ENCODE data around the gene JCAD.

JCAD gene

GRCh38 chr10:30046476-30046875, 12.9 kb downstream of the JCAD start:
- TF ChIP-seq ZNF274 (IDR thresholded peaks at IDR 0.05; ENCODE audit: low read depth, low read length): no peak
- no peak overlapping the region for H3K4me3 ChIP-seq (ENCODE audit: low read length)

- TF ChIP-seq ZNF274 (IDR thresholded peaks at IDR 0.05; ENCODE audit: low read depth, low read length): no peak
- H3K4me3 ChIP-seq (ENCODE audit: low read length): no peak overlapping the region
Measured at GRCh38 chr10:30045961-30046360, 13.4 kb downstream of the JCAD start.

GRCh38 chr10:30043476-30044270, 15.7 kb downstream of the JCAD start:
- TF ChIP-seq ZNF274 (IDR thresholded peaks at IDR 0.05; ENCODE audit: low read depth, low read length): no peak
- no peak overlapping the region for H3K4me3 ChIP-seq (ENCODE audit: low read length)

GRCh38 chr10:30042820-30043219, 16.6 kb downstream of the JCAD start:
- no peak overlapping the region for H3K4me3 ChIP-seq (ENCODE audit: low read length)
- no peak for TF ChIP-seq ZNF274 (IDR thresholded peaks at IDR 0.05; ENCODE audit: low read depth, low read length)

- no peak overlapping the region for H3K4me3 ChIP-seq (ENCODE audit: low read length)
- TF ChIP-seq ZNF274 (IDR thresholded peaks at IDR 0.05; ENCODE audit: low read depth, low read length): no peak
Measured at GRCh38 chr10:30041196-30042105, 17.9 kb downstream of the JCAD start.

GRCh38 chr10:30040597-30040996, 18.8 kb downstream of the JCAD start:
- H3K4me3 ChIP-seq (ENCODE audit: low read length): no peak overlapping the region
- no peak for TF ChIP-seq ZNF274 (IDR thresholded peaks at IDR 0.05; ENCODE audit: low read depth, low read length)

GRCh38 chr10:30039988-30040387, 19.4 kb downstream of the JCAD start:
- TF ChIP-seq ZNF274 (IDR thresholded peaks at IDR 0.05; ENCODE audit: low read depth, low read length): no peak
- no peak overlapping the region for H3K4me3 ChIP-seq (ENCODE audit: low read length)

GRCh38 chr10:30039567-30039966, 19.8 kb downstream of the JCAD start:
- no peak overlapping the region for H3K4me3 ChIP-seq (ENCODE audit: low read length)
- TF ChIP-seq ZNF274 (IDR thresholded peaks at IDR 0.05; ENCODE audit: low read depth, low read length): no peak

GRCh38 chr10:30038781-30039536, 20.4 kb downstream of the JCAD start:
- no peak for TF ChIP-seq ZNF274 (IDR thresholded peaks at IDR 0.05; ENCODE audit: low read depth, low read length)
- H3K4me3 ChIP-seq (ENCODE audit: low read length): no peak overlapping the region

- H3K4me3 ChIP-seq (ENCODE audit: low read length): no peak overlapping the region
- TF ChIP-seq ZNF274 (IDR thresholded peaks at IDR 0.05; ENCODE audit: low read depth, low read length): no peak
Measured at GRCh38 chr10:30037620-30038336, 21.6 kb downstream of the JCAD start.

GRCh38 chr10:30036811-30037210, 22.6 kb downstream of the JCAD start:
- H3K4me3 ChIP-seq (ENCODE audit: low read length): no peak overlapping the region
- TF ChIP-seq ZNF274 (IDR thresholded peaks at IDR 0.05; ENCODE audit: low read depth, low read length): no peak

- TF ChIP-seq ZNF274 (IDR thresholded peaks at IDR 0.05; ENCODE audit: low read depth, low read length): no peak
- H3K4me3 ChIP-seq (ENCODE audit: low read length): no peak overlapping the region
Measured at GRCh38 chr10:30036341-30036740, 23.0 kb downstream of the JCAD start.

GRCh38 chr10:30034433-30035137, 24.8 kb downstream of the JCAD start:
- H3K4me3 ChIP-seq (ENCODE audit: low read length): no peak overlapping the region
- TF ChIP-seq ZNF274 (IDR thresholded peaks at IDR 0.05; ENCODE audit: low read depth, low read length): no peak

All from GM08714 (cell line).